Left ventricle myocardium inferior (tissue), 1 donor: Measurements from ENCODE around the gene SPIN1. TPM values are rescaled to one million over a fixed set of nuclear protein-coding genes. Genes with fewer than 3 reads are reported as not detected.

Source experiments
- DNase-seq: peaks from one replicate; pipeline ENCODE4 v3.0.0-alpha.2; 2020
- H3K27ac ChIP-seq: fragments of 200-600 bp; replicated peaks from 2 replicates; pipeline ENCODE4 v1.8.0; 2021
- H3K27me3 ChIP-seq: fragments of 200-600 bp; 2 replicates; pipeline ENCODE4 v1.8.0; 2021; ENCODE audit warnings: low read depth
- H3K36me3 ChIP-seq: fragments of 200-600 bp; 2 replicates; pipeline ENCODE4 v1.8.0; 2021
- H3K4me1 ChIP-seq: fragments of 200-600 bp; 2 replicates; pipeline ENCODE4 v1.8.0; 2021
- H3K4me3 ChIP-seq: fragments of 200-600 bp; 2 replicates; pipeline ENCODE4 v1.8.0; 2021; ENCODE audit warnings: mild to moderate bottlenecking, moderate library complexity
- H3K9me3 ChIP-seq: fragments of 200-600 bp; replicated peaks from 2 replicates; pipeline ENCODE4 v1.8.0; 2021
- intact Hi-C: fragments of 100-400 bp; cut with micrococcal nuclease; formaldehyde crosslinking; loops from one replicate; pipeline ENCODE4 v1.11.0; 2022
- total RNA-seq: library from RNA; stranded (reverse); fragmentation: NEBNext Ultra II Directional; extraction: Animal tissue kit (Norgen Biotek cat#: 25700); gene quantifications from one replicate; pipeline ENCODE4 v1.2.1, GENCODE V29; 2021
- TF ChIP-seq, protein P1 (sequence below): fragments of 200-600 bp; IDR thresholded peaks from 2 replicates; pipeline ENCODE4 v1.8.0; 2021; ENCODE audit warnings: antibody characterized with exemption, mild to moderate bottlenecking, borderline replicate concordance
- donor health status: DM: no; HTN: yes; CAD: no; lungs with severe emphysema.

SPIN1 gene
- total RNA-seq, 1 donor from 2014 or later: 55.8 TPM

DNA sequence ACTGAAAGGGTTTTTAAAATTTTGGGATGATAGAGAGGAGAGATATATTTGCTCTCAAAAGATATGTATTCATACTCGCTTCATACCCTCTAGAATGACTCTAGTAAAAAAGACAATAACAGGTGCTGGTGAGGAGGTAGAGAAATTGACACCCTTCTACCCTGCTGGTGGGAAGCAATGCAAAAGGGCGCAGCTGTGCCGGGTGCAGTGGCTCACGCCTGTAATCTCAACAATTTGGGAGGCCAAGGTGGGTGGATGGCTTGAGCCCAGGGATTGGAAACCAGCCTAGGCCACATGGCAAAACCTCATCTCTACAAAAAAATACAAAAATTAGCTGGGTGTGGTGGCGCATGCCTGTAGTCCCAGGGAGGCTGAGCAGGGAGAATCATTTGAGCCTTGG lies 112.8 kb downstream of the SPIN1 start:
- H3K36me3 ChIP-seq: no peaks in the 10 kb centered on the region
- TF ChIP-seq, protein P1, sequence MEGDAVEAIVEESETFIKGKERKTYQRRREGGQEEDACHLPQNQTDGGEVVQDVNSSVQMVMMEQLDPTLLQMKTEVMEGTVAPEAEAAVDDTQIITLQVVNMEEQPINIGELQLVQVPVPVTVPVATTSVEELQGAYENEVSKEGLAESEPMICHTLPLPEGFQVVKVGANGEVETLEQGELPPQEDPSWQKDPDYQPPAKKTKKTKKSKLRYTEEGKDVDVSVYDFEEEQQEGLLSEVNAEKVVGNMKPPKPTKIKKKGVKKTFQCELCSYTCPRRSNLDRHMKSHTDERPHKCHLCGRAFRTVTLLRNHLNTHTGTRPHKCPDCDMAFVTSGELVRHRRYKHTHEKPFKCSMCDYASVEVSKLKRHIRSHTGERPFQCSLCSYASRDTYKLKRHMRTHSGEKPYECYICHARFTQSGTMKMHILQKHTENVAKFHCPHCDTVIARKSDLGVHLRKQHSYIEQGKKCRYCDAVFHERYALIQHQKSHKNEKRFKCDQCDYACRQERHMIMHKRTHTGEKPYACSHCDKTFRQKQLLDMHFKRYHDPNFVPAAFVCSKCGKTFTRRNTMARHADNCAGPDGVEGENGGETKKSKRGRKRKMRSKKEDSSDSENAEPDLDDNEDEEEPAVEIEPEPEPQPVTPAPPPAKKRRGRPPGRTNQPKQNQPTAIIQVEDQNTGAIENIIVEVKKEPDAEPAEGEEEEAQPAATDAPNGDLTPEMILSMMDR: no peak
- H3K27ac ChIP-seq: no peak overlapping the region
- H3K9me3 ChIP-seq: no peaks in the 10 kb centered on the region
- H3K4me1 ChIP-seq: peaks cover 16% of the 10 kb centered on the region
- DNase-seq: no peak
- no peaks in the 10 kb centered on the region for H3K27me3 ChIP-seq
- intact Hi-C loops: no loop called here
- no peak overlapping the region for H3K4me3 ChIP-seq

DNA sequence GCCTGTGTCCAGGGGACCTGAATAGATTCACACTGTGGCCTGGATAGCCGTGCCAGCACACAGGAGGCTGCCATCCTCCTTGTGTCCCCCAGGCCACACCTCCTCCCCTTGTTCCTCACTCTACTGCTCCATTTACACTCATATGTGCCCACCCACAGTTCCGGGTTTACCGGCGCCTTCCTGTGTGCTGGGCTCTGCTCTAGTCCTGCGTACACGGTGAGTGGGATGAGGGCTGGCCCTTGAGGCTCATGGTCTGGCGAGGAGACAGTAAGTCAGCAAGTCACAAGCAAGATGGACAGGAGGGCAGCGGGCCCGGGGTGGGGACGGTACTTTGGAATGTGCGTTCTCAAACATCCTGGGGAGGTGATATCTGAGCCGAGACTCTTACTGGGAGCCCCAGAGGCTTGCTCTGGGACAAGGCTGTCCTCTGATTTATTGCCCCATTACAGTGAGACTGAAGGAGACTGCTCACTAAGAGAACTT lies 114.3 kb downstream of the SPIN1 start:
- TF ChIP-seq, protein P1: no peak
- H3K27ac ChIP-seq: no peak overlapping the region
- peaks cover 13% of the 10 kb centered on the region for H3K4me1 ChIP-seq
- H3K27me3 ChIP-seq: no peaks in the 10 kb centered on the region
- DNase-seq: no peak
- H3K9me3 ChIP-seq: no peaks in the 10 kb centered on the region
- H3K4me3 ChIP-seq: no peak overlapping the region
- no peaks in the 10 kb centered on the region for H3K36me3 ChIP-seq
- intact Hi-C loops: no loop called here

DNA sequence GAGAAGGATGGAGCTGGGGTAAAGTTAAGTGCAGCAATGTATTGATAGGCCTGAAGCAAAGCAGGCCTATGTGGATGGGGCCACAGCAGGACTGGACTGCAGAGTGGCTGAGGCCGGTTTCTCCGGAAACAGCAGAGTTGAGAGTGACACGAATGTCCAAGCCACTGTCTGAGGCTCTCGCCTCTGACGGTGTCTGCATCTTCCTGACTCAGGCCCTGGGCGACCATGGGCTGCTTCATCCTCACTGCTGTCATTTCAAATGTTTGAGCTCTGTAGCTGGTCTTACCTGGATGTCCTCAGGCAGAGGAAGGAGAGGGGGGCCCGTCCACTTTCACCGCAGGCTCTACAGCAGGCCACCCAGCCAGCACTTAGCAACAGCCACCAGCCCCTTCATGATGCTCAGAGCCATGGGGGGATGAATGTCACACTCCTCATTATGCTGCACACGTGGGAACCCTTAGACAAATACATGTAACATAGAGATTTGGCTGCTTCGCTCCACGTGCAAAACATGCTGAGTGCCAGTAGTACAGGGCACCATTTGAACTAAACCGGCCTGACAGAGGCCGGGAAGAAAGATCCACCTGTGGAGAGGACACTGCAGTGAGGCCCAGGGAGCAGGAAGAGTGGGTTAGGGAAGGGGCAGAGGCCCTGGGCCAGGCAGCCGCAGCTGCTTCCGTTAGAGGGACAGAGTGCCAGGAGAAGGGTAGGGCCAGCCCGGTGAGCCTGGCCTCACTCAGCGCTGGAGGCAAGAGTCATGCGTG lies 115.0 kb downstream of the SPIN1 start:
- H3K27me3 ChIP-seq: no peaks in the 10 kb centered on the region
- TF ChIP-seq, protein P1: no peak
- no peak for DNase-seq
- H3K36me3 ChIP-seq: no peaks in the 10 kb centered on the region
- intact Hi-C loops: no loop called here
- no peak overlapping the region for H3K27ac ChIP-seq
- H3K9me3 ChIP-seq: no peaks in the 10 kb centered on the region
- no peak overlapping the region for H3K4me3 ChIP-seq
- H3K4me1 ChIP-seq: peaks cover 10% of the 10 kb centered on the region

DNA sequence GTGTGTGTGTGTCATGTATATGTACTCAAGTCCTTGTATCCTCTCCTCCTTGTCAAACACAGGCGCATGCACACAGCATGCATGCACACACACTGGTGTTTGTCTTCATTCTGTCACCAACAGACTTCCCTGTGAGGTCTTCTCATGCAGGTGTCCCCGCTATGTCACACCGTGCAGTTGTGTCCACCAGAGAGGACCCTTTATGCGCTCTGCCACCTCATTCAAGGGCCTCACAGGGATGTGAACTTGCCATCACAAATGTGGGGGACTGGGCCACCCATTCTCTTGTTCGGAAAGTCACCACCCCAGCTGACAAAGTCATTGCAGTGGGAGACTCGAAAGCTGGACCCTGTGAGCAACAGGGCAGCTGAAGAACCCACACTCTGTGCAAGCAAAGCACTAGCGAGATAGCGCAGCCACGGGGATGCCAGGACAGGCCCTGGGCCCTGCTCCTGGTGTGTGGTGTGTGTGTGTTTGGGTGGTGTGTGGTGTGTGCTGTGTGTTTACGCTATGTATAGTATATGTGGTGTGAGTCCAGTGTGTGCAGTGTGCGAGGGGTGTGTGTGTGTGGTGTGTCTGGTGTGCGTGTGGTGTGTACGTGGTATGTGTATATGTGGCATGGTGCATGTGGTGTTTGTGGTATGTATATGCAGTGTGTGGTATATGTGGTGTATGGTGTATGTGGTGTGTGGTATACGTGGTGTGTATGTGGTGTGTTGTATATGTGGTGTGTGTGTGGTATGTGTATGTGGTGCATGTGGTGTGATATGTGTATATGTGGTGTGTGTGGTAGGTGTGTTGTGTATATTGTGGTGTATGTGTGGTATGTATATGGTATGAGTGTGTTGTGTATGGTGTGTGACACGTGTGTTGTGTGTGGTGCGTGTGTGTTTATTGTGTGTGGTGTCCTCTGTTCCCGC lies 115.9 kb downstream of the SPIN1 start:
- intact Hi-C loops: no loop called here
- Histone ChIP-seq H3K36me3 (no peaks in the 10 kb centered on the region), H3K4me3 (no peak overlapping the region), H3K27ac (no peak overlapping the region), H3K4me1 (peaks cover 2% of the 10 kb centered on the region), H3K27me3 (no peaks in the 10 kb centered on the region), H3K9me3 (peaks cover 7% of the 10 kb centered on the region)
- no peak for DNase-seq
- TF ChIP-seq, protein P1: no peak

DNA sequence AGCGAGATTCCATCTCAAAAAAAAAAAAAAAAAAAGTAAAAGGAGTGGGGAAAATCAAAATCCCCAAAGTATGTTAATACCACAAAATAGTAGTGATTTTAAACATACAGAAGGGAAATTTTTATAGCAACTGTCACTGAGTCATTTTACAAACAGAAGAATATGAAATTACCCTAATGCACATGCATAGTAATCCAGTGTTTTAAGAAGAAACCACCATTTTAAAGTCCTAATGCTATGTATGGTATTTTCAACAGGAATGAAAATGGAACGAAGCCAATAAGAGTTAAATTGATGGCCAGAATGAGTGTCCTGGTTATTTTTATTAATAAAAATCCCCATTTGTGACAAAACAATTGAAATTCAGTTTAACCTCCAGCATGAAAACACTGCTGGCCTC lies 120.1 kb downstream of the SPIN1 start:
- Histone ChIP-seq H3K27ac (no peak overlapping the region), H3K4me1 (no peaks in the 10 kb centered on the region), H3K4me3 (no peak overlapping the region), H3K27me3 (no peaks in the 10 kb centered on the region), H3K36me3 (no peaks in the 10 kb centered on the region), H3K9me3 (peaks cover 7% of the 10 kb centered on the region)
- intact Hi-C loops: no loop called here
- TF ChIP-seq, protein P1: no peak
- DNase-seq: no peak
